GM21576 (cell line): ENCODE data around the gene DNAJC15.
A peak's percentile ranks its signal among the peaks of the same experiment; 100 is the strongest.
"Not testable (repeated sequence)": the region's sequence is repeated elsewhere in the genome, so short reads cannot be mapped to it uniquely, and the experiment has no call there.

Experiments used
- ATAC-seq: cut with Tn5 transposase; IDR thresholded peaks from one replicate; pipeline ENCODE4 v1.9.1; 2021; ENCODE audit warnings: mild to moderate bottlenecking, moderate library complexity; ENCODE audit not compliant: unreplicated experiment

Gene DNAJC15

GRCh38 chr13:43023289-43023963 lies at the start of gene DNAJC15:
DNAJC15 (plus strand) TSS chr13:43023586; CDS start chr13:43023627, 41 bp downstream.
- peak; percentile 83 for ATAC-seq

- no peak for ATAC-seq
Measured at GRCh38 chr13:42976066-42976465, 47.3 kb upstream of the DNAJC15 start.

GRCh38 chr13:42977219-42977659 lies 46.1 kb upstream of the DNAJC15 start:
- peak; percentile 71 for ATAC-seq

- no peak for ATAC-seq
Measured at GRCh38 chr13:42981317-42981716, 42.1 kb upstream of the DNAJC15 start.

- no peak for ATAC-seq
Measured at GRCh38 chr13:42981853-42982252, 41.5 kb upstream of the DNAJC15 start.

GRCh38 chr13:42984026-42984425 lies 39.4 kb upstream of the DNAJC15 start:
- no peak for ATAC-seq

- ATAC-seq: no peak
Measured at GRCh38 chr13:42984691-42985090, 38.7 kb upstream of the DNAJC15 start.

GRCh38 chr13:42985312-42986175 lies 37.8 kb upstream of the DNAJC15 start:
- ATAC-seq: no peak

- no peak for ATAC-seq
Measured at GRCh38 chr13:42986176-42986574, 37.2 kb upstream of the DNAJC15 start.

- ATAC-seq: no peak
Measured at GRCh38 chr13:42990291-42991232, 32.8 kb upstream of the DNAJC15 start.

GRCh38 chr13:42991233-42991897 lies 32.0 kb upstream of the DNAJC15 start:
- not testable (repeated sequence) for ATAC-seq

- peak; percentile 72 for ATAC-seq
Measured at GRCh38 chr13:42991898-42992763, 31.3 kb upstream of the DNAJC15 start, which contains the start of gene EPSTI1. EPSTI1 (minus strand) TSS chr13:42992241; CDS start chr13:42992165, 76 bp downstream.

- ATAC-seq: peak; percentile 3
Measured at GRCh38 chr13:42992764-42993122, 30.6 kb upstream of the DNAJC15 start.

- ATAC-seq: no peak
Measured at GRCh38 chr13:42994878-42995277, 28.5 kb upstream of the DNAJC15 start.

GRCh38 chr13:42996584-42996983 lies 26.8 kb upstream of the DNAJC15 start:
- ATAC-seq: no peak

- no peak for ATAC-seq
Measured at GRCh38 chr13:42997381-42997780, 26.0 kb upstream of the DNAJC15 start.

GRCh38 chr13:42999491-42999890 lies 23.9 kb upstream of the DNAJC15 start:
- no peak for ATAC-seq

- ATAC-seq: no peak
Measured at GRCh38 chr13:43000676-43001075, 22.7 kb upstream of the DNAJC15 start.

GRCh38 chr13:43002021-43002420 lies 21.4 kb upstream of the DNAJC15 start:
- no peak for ATAC-seq
